IPS DF 4.7 (cell line): ENCODE data around the gene ATP2A3.

ENCODE experiments used
- DNase-seq: peaks from one replicate; pipeline ENCODE4 v3.0.0-alpha.2; 2013; ENCODE audit warnings: low spot score; ENCODE audit errors: extremely low read depth

The ATP2A3 gene

DNA sequence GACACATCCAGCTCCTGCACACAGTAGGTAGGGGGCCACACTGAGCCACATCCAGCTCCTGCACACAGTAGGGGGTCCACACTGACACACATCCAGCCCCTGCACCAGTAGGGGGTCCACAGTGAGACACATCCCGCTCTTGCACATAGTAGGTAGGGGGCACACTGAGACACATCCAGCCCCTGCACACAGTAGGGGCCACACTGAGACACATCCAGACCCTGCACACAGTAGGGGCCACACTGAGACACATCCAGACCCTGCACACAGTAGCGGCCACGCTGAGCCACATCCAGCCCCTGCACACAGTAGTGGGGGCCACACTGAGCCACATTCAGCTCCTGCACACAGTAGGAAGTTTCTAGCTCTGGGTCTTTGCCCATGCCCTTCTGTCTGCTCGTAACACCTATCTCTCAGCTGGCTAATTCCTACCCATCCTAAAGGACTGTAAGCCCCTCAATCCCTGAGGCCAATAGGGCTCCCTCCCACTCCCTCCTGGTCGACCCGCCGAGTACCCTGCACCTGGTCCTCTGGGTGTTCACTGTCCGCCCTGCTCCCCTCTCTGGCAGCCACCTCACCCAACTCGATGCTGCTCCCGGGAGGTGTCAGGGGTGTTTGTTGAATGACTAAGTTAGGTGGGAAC, 9.4 kb upstream of the ATP2A3 start:
- no peak for DNase-seq

DNA sequence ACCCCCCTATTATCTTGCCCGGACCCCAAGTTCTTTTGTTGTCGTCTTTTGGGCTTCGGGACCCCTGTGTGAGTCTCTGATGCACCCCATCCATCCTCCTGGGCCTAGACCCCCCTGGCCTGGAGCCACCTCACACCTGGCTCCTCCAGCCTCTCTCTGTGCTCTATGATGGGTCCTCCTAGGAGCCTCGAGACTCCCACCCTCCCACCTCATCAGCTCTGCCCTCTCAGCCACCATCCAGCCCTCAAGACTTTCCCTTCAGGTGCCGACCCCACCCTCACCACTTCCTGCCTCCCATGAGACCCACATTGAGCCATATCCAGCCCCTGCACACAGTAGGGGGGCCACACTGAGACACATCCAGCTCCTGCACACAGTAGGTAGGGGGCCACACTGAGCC, 8.7 kb upstream of the ATP2A3 start:
- DNase-seq: no peak

GRCh38 chr17:3972281-3972731, 8.1 kb upstream of the ATP2A3 start:
- no peak for DNase-seq

GRCh38 chr17:3970668-3971067, 6.4 kb upstream of the ATP2A3 start:
- DNase-seq: no peak

DNA sequence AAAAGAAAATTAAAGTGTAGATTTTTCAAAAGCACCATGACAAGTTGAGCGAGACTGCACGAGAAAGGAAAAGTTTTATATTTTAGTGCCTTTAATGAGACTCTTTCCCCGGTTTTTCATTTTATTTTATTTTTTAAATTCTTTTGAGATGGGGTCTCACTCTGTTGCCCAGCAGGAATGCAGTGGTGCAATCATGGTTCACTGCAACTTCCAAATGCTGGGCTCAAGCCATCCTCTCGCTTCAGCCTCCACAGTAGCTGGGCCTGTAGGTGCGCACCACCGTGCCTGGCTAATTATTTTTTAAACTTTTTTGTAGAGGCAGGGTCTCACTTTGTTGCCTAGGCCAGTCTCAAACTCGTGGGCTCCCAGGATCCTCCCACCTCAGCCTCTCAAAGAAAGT, 5.7 kb upstream of the ATP2A3 start:
- DNase-seq: no peak

DNA sequence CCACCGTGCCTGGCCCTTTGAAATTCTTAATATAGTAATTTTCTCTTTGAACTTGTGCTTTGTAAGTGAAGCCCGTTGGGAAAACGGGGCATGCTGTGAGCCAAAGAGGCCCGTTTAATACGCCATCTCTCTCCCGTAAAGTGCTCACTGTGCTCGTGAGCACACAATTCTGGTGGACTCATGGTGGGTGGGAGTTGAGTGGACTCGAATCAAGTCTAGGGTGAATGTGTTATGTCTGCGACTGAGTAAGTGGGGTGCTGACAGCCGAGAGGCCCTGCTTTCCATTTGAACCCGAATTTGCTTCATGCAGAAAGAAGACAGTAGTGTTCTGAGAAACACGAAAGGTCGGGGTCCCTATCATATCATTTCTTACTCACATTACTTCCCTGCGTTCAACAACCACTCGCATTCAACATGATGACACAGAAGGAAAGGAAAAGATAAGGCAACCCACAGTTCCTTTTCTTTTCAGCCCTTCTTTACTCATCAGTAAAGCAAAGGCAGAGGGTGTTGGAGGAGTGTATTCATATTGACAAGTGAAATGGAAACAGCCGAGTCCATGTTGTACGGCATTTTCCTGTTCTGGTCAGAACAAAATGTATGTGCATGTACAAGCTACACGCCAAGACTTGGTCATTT, 4.8 kb upstream of the ATP2A3 start:
- no peak for DNase-seq

- DNase-seq: no peak
These were observed 3.8 kb upstream of the ATP2A3 start for GRCh38 chr17:3968015-3968414.

DNA sequence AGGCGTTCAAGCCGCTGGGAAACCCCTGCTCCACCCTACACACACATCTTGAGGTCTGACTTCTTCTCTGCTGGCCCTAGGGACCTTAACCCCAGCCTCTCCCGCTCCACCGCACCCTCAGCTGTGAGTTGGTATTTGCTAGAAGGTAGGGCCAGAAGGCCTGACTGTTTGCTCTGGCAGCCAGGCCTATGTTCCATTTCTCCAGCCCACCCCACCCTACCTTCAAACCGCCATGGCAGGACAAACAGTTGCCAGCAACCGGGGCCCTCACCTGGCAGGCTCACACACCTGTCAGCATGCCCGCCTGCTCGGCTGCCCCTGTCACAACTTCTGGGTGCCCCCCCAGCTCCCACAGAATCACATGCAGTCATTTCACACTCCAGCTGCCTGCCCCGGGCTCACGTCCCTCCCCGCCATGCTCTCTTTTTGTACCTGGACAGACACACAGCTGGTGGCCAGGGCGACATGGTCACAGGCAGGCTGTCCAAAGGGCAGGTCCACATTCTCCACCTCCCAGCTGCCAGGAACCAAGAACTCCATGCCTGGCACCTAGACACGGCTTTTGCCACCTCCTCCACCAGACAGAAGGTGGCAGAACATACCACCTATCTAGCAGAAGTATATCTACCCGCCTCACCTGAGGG, 2.6 kb upstream of the ATP2A3 start:
- no peak for DNase-seq

DNA sequence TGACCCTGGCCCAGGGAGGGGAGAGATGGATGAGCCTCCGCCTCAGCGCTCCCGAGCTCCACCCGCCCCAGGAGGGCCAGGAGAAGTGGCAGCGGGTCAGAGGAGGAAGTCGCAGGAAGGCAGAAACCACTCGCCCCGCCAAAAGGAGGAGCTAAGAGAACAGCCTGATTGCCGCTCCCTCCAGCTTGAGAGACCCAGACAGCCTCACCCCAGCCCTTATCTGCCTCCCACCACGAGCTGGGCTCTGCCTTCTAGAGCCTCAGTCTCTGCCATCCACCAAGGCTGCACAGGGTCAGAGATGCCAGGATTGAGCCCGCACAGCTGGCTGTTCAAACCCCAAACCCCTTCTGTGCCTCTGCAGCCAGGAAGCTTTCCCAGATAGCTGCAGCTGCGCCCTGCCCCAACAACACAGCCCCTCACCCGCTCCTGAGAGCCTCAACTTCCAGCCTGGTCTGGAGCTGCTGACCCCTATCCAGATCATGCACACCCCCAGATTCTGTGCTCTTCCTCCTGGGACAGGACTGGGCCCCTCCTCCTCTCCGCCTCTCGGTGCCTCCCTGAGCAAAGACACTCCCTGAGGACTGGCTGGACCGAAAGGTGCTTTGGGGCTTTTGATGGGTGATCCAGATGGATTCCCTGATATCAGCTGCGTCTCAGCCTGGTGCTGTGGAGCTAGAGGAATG, 1.0 kb upstream of the ATP2A3 start:
- no peak for DNase-seq

DNA sequence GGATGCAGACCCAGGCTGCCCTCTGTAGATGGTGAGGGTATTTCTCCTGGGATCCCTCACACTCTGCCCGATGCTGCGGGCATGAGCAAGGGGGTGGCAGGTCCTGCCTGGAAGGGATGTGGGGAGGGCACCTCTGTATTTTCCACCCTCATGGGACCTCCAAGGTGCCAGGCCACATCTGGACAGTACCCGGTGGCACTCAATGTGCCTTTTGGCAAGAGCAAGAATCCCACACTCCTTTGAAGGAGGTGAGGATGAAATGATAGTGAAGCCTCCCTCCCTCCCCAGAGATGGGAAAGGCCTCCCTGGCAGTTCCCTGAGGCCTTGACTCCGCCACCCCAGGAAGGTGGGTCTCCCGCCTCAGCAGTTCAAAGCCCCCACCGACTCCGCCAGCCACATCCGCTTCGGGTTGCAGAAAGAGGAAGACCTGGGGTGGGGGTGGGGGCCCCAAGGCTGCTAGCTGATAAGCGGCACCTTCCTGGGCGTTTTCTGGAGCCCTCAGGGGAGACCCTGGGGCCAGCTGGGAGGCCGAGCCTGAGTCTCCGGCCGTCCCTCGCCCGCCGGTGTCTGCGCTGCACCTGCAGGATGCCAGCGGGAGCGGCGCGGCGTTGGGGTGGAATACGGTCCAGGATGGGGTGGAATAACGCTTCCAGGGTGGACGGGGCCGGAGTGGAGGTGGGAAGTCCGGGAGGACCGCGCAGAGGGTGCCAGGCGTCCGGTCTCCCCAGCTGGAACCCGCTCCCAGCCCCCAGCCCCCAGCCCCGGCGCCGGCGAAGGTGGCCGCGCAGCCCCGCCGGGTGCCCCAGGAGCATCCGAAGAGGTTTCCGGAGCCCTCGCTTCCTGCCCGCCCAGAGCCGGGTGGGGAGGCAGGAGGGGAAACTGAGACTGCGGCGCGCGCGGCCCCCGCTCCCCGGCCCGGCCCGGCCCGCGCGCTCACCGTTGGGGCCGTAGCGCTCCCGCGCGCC, 718 bp downstream of the ATP2A3 start:
- DNase-seq: no peak

DNA sequence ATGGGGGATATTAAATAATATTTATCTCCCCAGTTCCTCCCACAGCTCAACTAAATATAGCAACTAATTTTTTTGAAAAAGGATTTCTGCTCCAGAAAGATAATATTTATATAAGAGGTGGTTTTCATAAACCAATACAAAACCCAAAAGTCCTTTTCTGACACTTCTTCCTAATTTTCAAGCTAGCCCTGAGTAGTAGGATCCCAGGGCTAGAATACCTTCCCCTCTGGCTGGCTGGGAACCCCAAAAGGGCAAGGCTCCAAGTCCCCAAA, 1.3 kb downstream of the ATP2A3 start:
- DNase-seq: no peak

DNA sequence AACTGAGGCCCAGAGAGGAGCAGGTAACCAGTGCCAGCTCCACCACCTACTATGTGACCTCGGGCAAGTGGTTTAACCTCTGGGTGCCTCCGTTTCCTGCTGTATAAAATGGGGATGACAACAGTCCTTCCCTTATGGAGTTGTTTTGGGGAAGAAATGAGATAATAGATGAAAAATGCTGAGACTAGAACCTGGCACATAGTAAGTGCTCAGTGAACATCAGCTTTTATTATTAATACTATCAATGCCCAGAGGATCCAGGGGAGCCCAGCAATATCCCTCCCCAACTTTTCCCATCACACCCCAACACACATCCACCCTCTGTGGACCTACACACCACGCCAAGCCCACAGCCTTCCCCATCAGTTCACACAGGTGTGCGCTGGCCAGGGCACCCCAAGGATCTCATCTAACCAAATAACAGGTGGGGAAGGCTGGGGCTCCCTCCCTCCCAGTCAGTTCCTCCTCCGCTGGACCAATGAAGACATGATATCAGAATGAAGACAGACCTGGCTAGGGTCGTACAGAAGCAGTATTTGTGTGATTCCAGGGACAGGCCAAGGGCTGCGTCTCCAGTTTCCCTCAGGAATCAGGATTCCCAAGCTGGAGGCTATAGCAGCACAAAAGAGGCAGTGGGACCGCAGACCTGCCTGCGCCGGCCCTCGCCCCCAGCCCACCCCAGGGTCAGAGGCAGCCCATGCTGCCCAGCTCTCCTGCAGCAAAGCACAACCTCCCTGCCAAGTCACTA, 1.8 kb downstream of the ATP2A3 start:
- no peak for DNase-seq

DNA sequence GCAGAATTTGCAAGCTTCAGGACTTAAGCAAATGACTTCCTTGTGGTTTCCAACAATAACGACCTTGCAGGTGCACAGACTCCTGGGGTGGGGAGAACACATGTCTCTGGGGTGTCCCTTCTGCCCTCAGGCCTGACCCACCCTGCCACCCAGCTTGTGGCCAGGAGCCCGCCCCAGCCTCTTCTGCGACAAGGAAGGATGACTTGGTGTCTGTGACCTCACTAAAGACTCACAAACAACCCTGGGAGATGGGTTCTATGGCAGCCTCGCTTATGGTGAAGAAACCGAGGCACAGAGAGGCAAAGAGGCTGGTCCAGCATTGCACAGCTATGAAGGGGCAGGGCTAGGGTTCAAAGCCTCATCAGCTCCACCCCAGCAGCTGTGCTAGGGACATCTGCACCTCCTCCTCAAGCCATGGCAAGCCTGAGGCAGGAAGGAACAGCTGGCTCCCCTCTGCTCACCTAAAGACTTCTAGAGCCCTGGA, 2.6 kb downstream of the ATP2A3 start:
- no peak for DNase-seq

DNA sequence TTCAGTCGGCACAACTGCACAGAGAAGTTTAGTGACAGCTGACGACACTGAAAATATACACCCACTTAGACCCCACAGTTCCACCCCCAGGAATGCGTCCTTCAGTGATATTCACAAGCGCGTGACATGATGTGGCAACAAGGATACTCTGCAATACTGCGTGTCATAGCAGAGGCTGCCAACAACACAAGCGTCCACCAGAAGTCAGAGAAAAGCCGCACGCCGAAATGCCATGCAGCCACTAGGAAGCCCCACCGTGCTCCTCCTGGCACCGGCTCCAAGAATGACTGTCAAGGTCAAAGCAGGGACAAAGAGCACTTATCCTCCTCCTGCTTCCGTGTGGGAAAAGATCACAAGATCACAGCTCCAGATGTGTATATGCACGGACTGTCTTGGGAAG, 3.5 kb downstream of the ATP2A3 start:
- no peak for DNase-seq

GRCh38 chr17:3959921-3960601, 4.2 kb downstream of the ATP2A3 start:
- no peak for DNase-seq

GRCh38 chr17:3959295-3959899, 4.8 kb downstream of the ATP2A3 start:
- no peak for DNase-seq

GRCh38 chr17:3957735-3958599, 6.3 kb downstream of the ATP2A3 start:
- no peak for DNase-seq

GRCh38 chr17:3956983-3957382, 7.3 kb downstream of the ATP2A3 start:
- DNase-seq: no peak
